GM12891 (cell line): ENCODE data around the gene HNRNPC.

Experiments
- PAX5 ChIP-seq: IDR thresholded peaks from 2 replicates; pipeline ENCODE4 v1.6.1; 2011; ENCODE audit warnings: low read length, moderate library complexity, mild to moderate bottlenecking; ENCODE audit not compliant: insufficient read depth, severe bottlenecking
- POLR2A ChIP-seq: IDR thresholded peaks from 2 replicates; pipeline ENCODE4 v1.6.1; 2011; ENCODE audit warnings: low read depth, low read length, control low read depth
- POLR2AphosphoS5 ChIP-seq: IDR thresholded peaks from 2 replicates; pipeline ENCODE4 v1.6.1; 2011; ENCODE audit warnings: low read depth, low read length, control low read depth
- POU2F2 ChIP-seq: IDR thresholded peaks from 2 replicates; pipeline ENCODE4 v1.6.1; 2011; ENCODE audit warnings: low read depth, mild to moderate bottlenecking, control low read depth, low read length, moderate library complexity
- SPI1 ChIP-seq: IDR thresholded peaks from 2 replicates; pipeline ENCODE4 v1.6.1; 2011; ENCODE audit warnings: low read depth, low read length, control low read depth
- TAF1 ChIP-seq: IDR thresholded peaks from 2 replicates; pipeline ENCODE4 v1.6.1; 2011; ENCODE audit warnings: low read depth, low read length, control low read depth

- TF ChIP-seq POLR2A (no peak), SPI1 (no peak), POLR2AphosphoS5 (no peak), PAX5 (no peak), TAF1 (no peak), POU2F2 (no peak)
Measured at GRCh38 chr14:21215130-21215878, 53.9 kb downstream of the HNRNPC start.
